PC-3 (cell line): ENCODE results near the gene RREB1. TPM values are rescaled to one million over a fixed set of nuclear protein-coding genes. Genes with fewer than 3 reads are reported as not detected.

Source experiments
- ATAC-seq: fragments of 200-7000 bp; cut with Tn5 transposase; 2 replicates; pipeline ENCODE4 v1.9.1; 2020; ENCODE audit warnings: mild to moderate bottlenecking, moderate library complexity
- BruUV-seq: library from RNA; stranded (reverse); fragments of 400-500 nt; replicated peaks from 2 replicates; lab custom pipeline; 2021; lab: Mats Ljungman, UMichigan
- CTCF ChIA-PET: fragments of 300-600 bp; sonication (Branson Sonifier 250); formaldehyde crosslinking; loops from one replicate; lab custom pipeline; 2022; ENCODE audit warnings: antibody characterized with exemption; lab: Charles Lee
- POLR2A ChIA-PET: fragments of 300-600 bp; sonication (Branson Sonifier 250); formaldehyde crosslinking; loops from one replicate; lab custom pipeline; 2022; ENCODE audit warnings: antibody characterized with exemption; ENCODE audit not compliant: unreplicated experiment; lab: Charles Lee
- DNase-seq: peaks from one replicate; pipeline ENCODE4 v3.0.0-alpha.2; 2015
- H2AFZ ChIP-seq: fragments of 300-600 bp; sonication (generic); 2 replicates; pipeline ENCODE4 v1.6.0; 2016; ENCODE audit warnings: antibody characterized with exemption, low read length
- H3F3A ChIP-seq: fragments of 300-600 bp; sonication (generic); one replicate; pipeline ENCODE4 v1.6.0; 2017; ENCODE audit warnings: antibody characterized with exemption, low read length, control low read depth, mild to moderate bottlenecking; ENCODE audit not compliant: unreplicated experiment
- H3K27ac ChIP-seq: fragments of 300-600 bp; sonication (generic); 2 replicates; pipeline ENCODE4 v1.5.1; 2016; ENCODE audit warnings: mild to moderate bottlenecking, low read length
- H3K27me3 ChIP-seq: fragments of 300-600 bp; sonication (generic); 2 replicates; pipeline ENCODE4 v1.6.1; 2016; ENCODE audit warnings: low read length, mixed read lengths
- H3K36me3 ChIP-seq: fragments of 300-600 bp; sonication (generic); 2 replicates; pipeline ENCODE4 v1.6.1; 2016; ENCODE audit warnings: low read depth, mixed run types, low read length, mixed read lengths
- H3K4me1 ChIP-seq: fragments of 300-600 bp; sonication (generic); 2 replicates; pipeline ENCODE4 v1.5.1; 2016; ENCODE audit warnings: low read length; ENCODE audit not compliant: insufficient read depth
- H3K4me2 ChIP-seq: fragments of 300-600 bp; sonication (generic); 2 replicates; pipeline ENCODE4 v1.6.0; 2016; ENCODE audit warnings: low read length
- H3K4me3 ChIP-seq: fragments of 300-600 bp; sonication (generic); 2 replicates; pipeline ENCODE4 v1.5.1; 2016; ENCODE audit warnings: mild to moderate bottlenecking, low read length, mixed read lengths
- H3K79me2 ChIP-seq: fragments of 300-600 bp; sonication (generic); 2 replicates; pipeline ENCODE4 v1.6.1; 2017; ENCODE audit warnings: low read length, mixed read lengths
- H3K9ac ChIP-seq: fragments of 300-600 bp; sonication (generic); 2 replicates; pipeline ENCODE4 v1.6.0; 2016; ENCODE audit warnings: mild to moderate bottlenecking, low read length
- H3K9me2 ChIP-seq: fragments of 300-600 bp; sonication (generic); replicated peaks from 2 replicates; pipeline ENCODE4 v1.6.1; 2016; ENCODE audit warnings: mixed run types, low read length, mixed read lengths
- H3K9me3 ChIP-seq: fragments of 300-600 bp; sonication (generic); 2 replicates; pipeline ENCODE4 v1.6.1; 2016; ENCODE audit warnings: low read length, mixed read lengths
- H4K20me1 ChIP-seq: fragments of 300-600 bp; sonication (generic); 2 replicates; pipeline ENCODE4 v1.6.1; 2016; ENCODE audit warnings: low read length, mixed read lengths
- EZH2 ChIP-seq: fragments of 300-600 bp; sonication (generic); IDR thresholded peaks from one replicate; pipeline ENCODE4 v1.6.1; 2017; ENCODE audit warnings: antibody characterized with exemption, mild to moderate bottlenecking, low read length; ENCODE audit not compliant: unreplicated experiment
- EZH2phosphoT487 ChIP-seq: fragments of 300-600 bp; sonication (generic); IDR thresholded peaks from 2 replicates; pipeline ENCODE4 v1.6.1; 2018; ENCODE audit warnings: mild to moderate bottlenecking, antibody characterized with exemption, low read length, borderline replicate concordance
- intact Hi-C: fragments of 100-400 bp; cut with micrococcal nuclease; formaldehyde crosslinking; loops from 2 replicates; pipeline ENCODE4 v1.9.0; 2023
- total RNA-seq: library from RNA; depleted of rRNA; stranded (reverse); fragments of >200 nt; gene quantifications from 2 replicates; pipeline ENCODE4 v1.2.3, GENCODE V29; 2014
- TF ChIP-seq, protein P1 (sequence below): fragments of 300-600 bp; sonication (generic); conservative IDR thresholded peaks from 2 replicates; pipeline ENCODE4 v1.5.1; 2017; ENCODE audit warnings: antibody characterized with exemption, low read depth, mild to moderate bottlenecking, low read length

Gene RREB1
- total RNA-seq, 1 experiment from 2014 or later = 26.0 TPM

- peak; percentile 69 for ATAC-seq
- CTCF ChIA-PET = no interaction called here
- H3K4me3 ChIP-seq = no peak overlapping the region
Observed at GRCh38 chr6:7129784-7130569, 22.2 kb downstream of the RREB1 start.

GRCh38 chr6:7131390-7131789 lies 23.6 kb downstream of the RREB1 start:
- no peaks in the 10 kb centered on the region for H3K27me3 ChIP-seq
- CTCF ChIA-PET = no interaction called here

More at GRCh38 chr6:7129784-7130569, 22.2 kb downstream of the RREB1 start:
- H3K36me3 ChIP-seq = peaks cover 12% of the 10 kb centered on the region; the same call in 1 of the 2 replicates
- H3F3A ChIP-seq = no peaks in the 10 kb centered on the region
- H3K4me1 ChIP-seq = peaks cover 22% of the 10 kb centered on the region
- H3K27ac ChIP-seq = peak overlapping the region; percentile 68
- H3K4me2 ChIP-seq = 0 out of 2 replicates have a peak overlapping the region, but pooled peaks have one; percentile 27
- no peaks in the 10 kb centered on the region for H3K27me3 ChIP-seq
- DNase-seq = peak; percentile 64
- POLR2A ChIA-PET = no interaction called here
- peaks cover 29% of the 10 kb centered on the region; the same call in 1 of the 2 replicates for H4K20me1 ChIP-seq
- no TSS peak for BruUV-seq
- H3K9me3 ChIP-seq = no peaks in the 10 kb centered on the region
- no peak overlapping the region for H2AFZ ChIP-seq
- H3K9ac ChIP-seq = no peak overlapping the region
- H3K9me2 ChIP-seq = no peaks in the 10 kb centered on the region
- TF ChIP-seq, protein P1, sequence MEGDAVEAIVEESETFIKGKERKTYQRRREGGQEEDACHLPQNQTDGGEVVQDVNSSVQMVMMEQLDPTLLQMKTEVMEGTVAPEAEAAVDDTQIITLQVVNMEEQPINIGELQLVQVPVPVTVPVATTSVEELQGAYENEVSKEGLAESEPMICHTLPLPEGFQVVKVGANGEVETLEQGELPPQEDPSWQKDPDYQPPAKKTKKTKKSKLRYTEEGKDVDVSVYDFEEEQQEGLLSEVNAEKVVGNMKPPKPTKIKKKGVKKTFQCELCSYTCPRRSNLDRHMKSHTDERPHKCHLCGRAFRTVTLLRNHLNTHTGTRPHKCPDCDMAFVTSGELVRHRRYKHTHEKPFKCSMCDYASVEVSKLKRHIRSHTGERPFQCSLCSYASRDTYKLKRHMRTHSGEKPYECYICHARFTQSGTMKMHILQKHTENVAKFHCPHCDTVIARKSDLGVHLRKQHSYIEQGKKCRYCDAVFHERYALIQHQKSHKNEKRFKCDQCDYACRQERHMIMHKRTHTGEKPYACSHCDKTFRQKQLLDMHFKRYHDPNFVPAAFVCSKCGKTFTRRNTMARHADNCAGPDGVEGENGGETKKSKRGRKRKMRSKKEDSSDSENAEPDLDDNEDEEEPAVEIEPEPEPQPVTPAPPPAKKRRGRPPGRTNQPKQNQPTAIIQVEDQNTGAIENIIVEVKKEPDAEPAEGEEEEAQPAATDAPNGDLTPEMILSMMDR = no peak
- TF ChIP-seq EZH2 (no peak), EZH2phosphoT487 (no peak)
- intact Hi-C loops = no loop called here
- peaks cover 100% of the 10 kb centered on the region for H3K79me2 ChIP-seq

More at GRCh38 chr6:7131390-7131789, 23.6 kb downstream of the RREB1 start:
- Histone ChIP-seq H3K36me3 (peaks cover 8% of the 10 kb centered on the region; the same call in 1 of the 2 replicates), H3K4me1 (peaks cover 22% of the 10 kb centered on the region), H3K4me3 (no peak overlapping the region), H3K9ac (no peak overlapping the region), H3K4me2 (no peak overlapping the region), H3F3A (no peaks in the 10 kb centered on the region), H2AFZ (no peak overlapping the region), H3K9me2 (no peaks in the 10 kb centered on the region), H3K79me2 (peaks cover 100% of the 10 kb centered on the region), H3K27ac (no peak overlapping the region), H3K9me3 (no peaks in the 10 kb centered on the region), H4K20me1 (peaks cover 21% of the 10 kb centered on the region; the same call in 1 of the 2 replicates)
- no peak for ATAC-seq
- POLR2A ChIA-PET = interaction anchor here (0.6 kb wide), 1 partner anchor 275 kb away, joined by 3 read pairs; no protein-coding TSS in a partner anchor
- TF ChIP-seq, protein P1 = no peak
- TF ChIP-seq EZH2 (no peak), EZH2phosphoT487 (no peak)
- DNase-seq = no peak
- BruUV-seq = no TSS peak
- intact Hi-C loops = no loop called here
